Activated CD8-positive, alpha-beta T cell treated with anti-CD3 and anti-CD28 coated beads, Interleukin-2, amount 10 ng/mL, durations not matched to agents 7 days and 5 days (primary cell): ENCODE measurements around the gene CTSD. TPM values are rescaled to one million over a fixed set of nuclear protein-coding genes. Genes with fewer than 3 reads are reported as not detected.
A peak's percentile ranks its signal among the peaks of the same experiment; 100 is the strongest.

Experiments used
- ATAC-seq: fragments of 150-1000 bp; cut with Tn5 transposase; one replicate; pipeline ENCODE4 v1.10.0; 2021; ENCODE audit warnings: moderate library complexity
- CTCF ChIA-PET: fragments of 350-600 bp; sonication (Branson Sonifier 250); formaldehyde crosslinking; loops from one replicate; lab custom pipeline; 2021; ENCODE audit warnings: antibody characterized with exemption; lab: Charles Lee
- POLR2A ChIA-PET: fragments of 350-600 bp; sonication (Branson Sonifier 250); formaldehyde crosslinking; loops from one replicate; lab custom pipeline; 2021; ENCODE audit warnings: antibody characterized with exemption; lab: Charles Lee
- DNase-seq: peaks from one replicate; pipeline ENCODE4 v3.0.0-alpha.2; 2020
- H3K27ac Mint-ChIP-seq: one replicate; pipeline ENCODE4 v1.8.0; 2021; ENCODE audit warnings: mild to moderate bottlenecking, mixed read lengths
- H3K27me3 Mint-ChIP-seq: one replicate; pipeline ENCODE4 v1.8.0; 2021; ENCODE audit warnings: low read depth, mixed read lengths
- H3K36me3 Mint-ChIP-seq: one replicate; pipeline ENCODE4 v1.8.0; 2021; ENCODE audit warnings: low read depth, mixed read lengths
- H3K4me1 Mint-ChIP-seq: one replicate; pipeline ENCODE4 v1.8.0; 2021; ENCODE audit warnings: low read depth, mixed read lengths
- H3K4me3 Mint-ChIP-seq: one replicate; pipeline ENCODE4 v1.8.0; 2021; ENCODE audit warnings: mild to moderate bottlenecking, mixed read lengths
- H3K9me3 Mint-ChIP-seq: one replicate; pipeline ENCODE4 v1.8.0; 2022; ENCODE audit warnings: mixed read lengths; ENCODE audit not compliant: insufficient read depth
- total RNA-seq, 2 experiments: library from RNA; stranded (reverse); gene quantifications; one replicate each; pipeline ENCODE4 v1.2.3, GENCODE V29; 2021

CTSD gene
- total RNA-seq, 2 experiments from 2014 or later = 153 to 172 TPM

- POLR2A ChIA-PET = interaction anchor here (0.6 to 1.8 kb wide), 8 partner anchors 8 to 133 kb away, joined by 3 to 8 read pairs (median 4); no protein-coding TSS in a partner anchor
- peak; percentile 74 for ATAC-seq
- CTCF ChIA-PET = interaction anchor here (1.1 to 3.6 kb wide), 7 partner anchors 50 to 133 kb away, joined by 3 to 30 read pairs (median 4); no protein-coding TSS in a partner anchor
- Mint-ChIP-seq H3K9me3 (no peaks in the 10 kb centered on the region), H3K36me3 (peaks cover 63% of the 10 kb centered on the region), H3K4me1 (peaks cover 82% of the 10 kb centered on the region), H3K27me3 (no peaks in the 10 kb centered on the region), H3K4me3 (peak overlapping the region; percentile 78), H3K27ac (peak overlapping the region; percentile 96)
- DNase-seq = peak; percentile 85
Measured at GRCh38 chr11:1757861-1758610, 5.7 kb downstream of the CTSD start.

DNA sequence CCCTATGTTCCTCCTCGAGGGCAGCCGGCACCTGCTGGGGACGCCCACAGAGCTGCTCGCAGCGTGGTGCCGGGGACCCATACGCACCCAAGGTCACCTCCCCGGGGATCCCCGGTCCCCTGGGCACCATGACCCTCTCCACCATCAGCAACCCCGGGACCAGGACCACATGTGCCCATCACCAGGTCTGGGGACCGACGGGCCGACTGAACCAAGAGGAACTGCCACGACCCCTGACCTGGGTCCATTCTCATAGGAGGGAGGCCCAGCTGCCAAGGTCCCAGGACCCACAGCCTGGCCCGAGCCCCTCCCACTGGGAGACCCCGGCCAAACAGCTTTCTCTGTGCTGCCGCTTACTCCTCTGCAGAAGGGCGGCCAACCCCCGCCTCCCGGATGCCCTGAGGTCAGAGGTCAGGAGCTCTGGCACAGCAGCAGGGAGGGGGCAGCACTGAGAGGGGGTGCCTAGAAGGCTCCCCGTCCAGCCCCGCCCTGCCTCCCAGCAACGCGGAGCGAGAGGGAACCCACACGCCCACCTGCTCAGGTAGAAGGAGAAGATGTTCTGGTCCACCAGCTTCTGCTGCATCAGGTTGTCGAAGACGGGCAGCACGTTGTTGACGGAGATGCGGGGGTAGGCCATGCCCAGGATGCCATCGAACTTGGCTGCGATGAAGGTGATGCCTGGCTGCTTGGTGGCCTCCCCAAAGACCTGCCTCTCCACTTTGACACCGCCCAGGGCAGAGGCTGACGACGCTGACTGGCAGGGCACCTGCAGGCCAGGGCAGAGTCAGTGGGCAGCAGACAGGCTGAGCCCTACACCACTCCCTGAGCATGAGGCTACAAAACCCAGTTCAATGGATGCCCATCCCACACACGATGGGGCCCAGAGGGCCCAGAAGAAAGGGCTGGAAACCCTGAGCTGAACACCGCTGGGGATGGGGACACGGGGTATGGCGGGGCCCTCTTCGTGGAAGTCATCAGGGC is 6.6 kb downstream of the CTSD start:
- no peak for DNase-seq
- Mint-ChIP-seq H3K4me3 (peak overlapping the region; percentile 78), H3K4me1 (peaks cover 78% of the 10 kb centered on the region), H3K9me3 (no peaks in the 10 kb centered on the region), H3K27me3 (no peaks in the 10 kb centered on the region), H3K27ac (peak overlapping the region; percentile 96), H3K36me3 (peaks cover 59% of the 10 kb centered on the region)
- peak; percentile 7 for ATAC-seq
- CTCF ChIA-PET = interaction anchor here (0.7 to 3.6 kb wide), 8 partner anchors 49 to 134 kb away, joined by 3 to 30 read pairs (median 4); no protein-coding TSS in a partner anchor
- POLR2A ChIA-PET = interaction anchor here (0.9 to 1.8 kb wide), 7 partner anchors 8 to 63 kb away, joined by 3 to 8 read pairs (median 4); no protein-coding TSS in a partner anchor

- DNase-seq (no peak), ATAC-seq (no peak)
- POLR2A ChIA-PET = interaction anchor here (1.2 kb wide), 1 partner anchor 19 kb away, joined by 5 read pairs; no protein-coding TSS in a partner anchor
- Mint-ChIP-seq H3K36me3 (peaks cover 54% of the 10 kb centered on the region), H3K4me3 (peak overlapping the region; percentile 78), H3K9me3 (no peaks in the 10 kb centered on the region), H3K4me1 (peaks cover 72% of the 10 kb centered on the region), H3K27ac (peak overlapping the region; percentile 96), H3K27me3 (no peaks in the 10 kb centered on the region)
- CTCF ChIA-PET = interaction anchor here (3.6 kb wide), 1 partner anchor 62 kb away, joined by 30 read pairs; no protein-coding TSS in a partner anchor
Measured at GRCh38 chr11:1755692-1756561, 7.8 kb downstream of the CTSD start.

- Mint-ChIP-seq H3K27ac (peak overlapping the region; percentile 96), H3K27me3 (peaks cover 4% of the 10 kb centered on the region), H3K9me3 (no peaks in the 10 kb centered on the region), H3K4me1 (peaks cover 70% of the 10 kb centered on the region), H3K36me3 (peaks cover 51% of the 10 kb centered on the region), H3K4me3 (peak overlapping the region; percentile 78)
- ATAC-seq = no peak
- POLR2A ChIA-PET = interaction anchor here (1.2 kb wide), 1 partner anchor 18 kb away, joined by 5 read pairs; no protein-coding TSS in a partner anchor
- no peak for DNase-seq
- CTCF ChIA-PET = no interaction called here
Measured at GRCh38 chr11:1755344-1755691, 8.4 kb downstream of the CTSD start.

- POLR2A ChIA-PET = interaction anchor here (1.2 kb wide), 1 partner anchor 17 kb away, joined by 5 read pairs; no protein-coding TSS in a partner anchor
Measured at GRCh38 chr11:1754376-1755150, 9.2 kb downstream of the CTSD start.

DNA sequence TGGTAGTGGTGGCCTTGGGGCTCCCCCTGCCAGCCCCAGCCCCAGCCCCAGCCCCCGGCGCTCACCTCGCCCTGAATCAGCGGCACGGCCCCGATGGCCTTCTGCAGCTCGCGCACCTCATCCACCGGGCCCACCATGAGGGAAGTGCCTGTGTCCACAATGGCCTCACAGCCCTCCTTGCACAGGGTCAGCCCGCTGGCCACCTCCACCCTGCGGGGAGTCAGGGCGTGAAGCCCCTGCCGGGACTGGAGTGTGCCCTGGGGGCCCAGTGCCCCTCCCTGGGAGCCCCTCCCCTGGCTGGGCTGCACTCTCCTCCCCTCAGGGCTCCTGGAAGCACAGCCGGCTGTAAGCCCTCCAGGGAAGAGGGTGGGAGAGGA is 9.8 kb downstream of the CTSD start:
- Mint-ChIP-seq H3K36me3 (peaks cover 42% of the 10 kb centered on the region), H3K9me3 (no peaks in the 10 kb centered on the region), H3K27ac (no peak overlapping the region), H3K4me1 (peaks cover 66% of the 10 kb centered on the region), H3K4me3 (no peak overlapping the region), H3K27me3 (peaks cover 15% of the 10 kb centered on the region)
- ChIA-PET CTCF (no interaction called here), POLR2A (no interaction called here)
- ATAC-seq = no peak
- no peak for DNase-seq

More at GRCh38 chr11:1754376-1755150, 9.2 kb downstream of the CTSD start:
- Mint-ChIP-seq H3K36me3 (peaks cover 46% of the 10 kb centered on the region), H3K27me3 (peaks cover 12% of the 10 kb centered on the region), H3K4me1 (peaks cover 70% of the 10 kb centered on the region), H3K9me3 (no peaks in the 10 kb centered on the region), H3K4me3 (no peak overlapping the region), H3K27ac (peak overlapping the region; percentile 20)
- CTCF ChIA-PET = no interaction called here
- no peak for ATAC-seq
- DNase-seq = no peak

DNA sequence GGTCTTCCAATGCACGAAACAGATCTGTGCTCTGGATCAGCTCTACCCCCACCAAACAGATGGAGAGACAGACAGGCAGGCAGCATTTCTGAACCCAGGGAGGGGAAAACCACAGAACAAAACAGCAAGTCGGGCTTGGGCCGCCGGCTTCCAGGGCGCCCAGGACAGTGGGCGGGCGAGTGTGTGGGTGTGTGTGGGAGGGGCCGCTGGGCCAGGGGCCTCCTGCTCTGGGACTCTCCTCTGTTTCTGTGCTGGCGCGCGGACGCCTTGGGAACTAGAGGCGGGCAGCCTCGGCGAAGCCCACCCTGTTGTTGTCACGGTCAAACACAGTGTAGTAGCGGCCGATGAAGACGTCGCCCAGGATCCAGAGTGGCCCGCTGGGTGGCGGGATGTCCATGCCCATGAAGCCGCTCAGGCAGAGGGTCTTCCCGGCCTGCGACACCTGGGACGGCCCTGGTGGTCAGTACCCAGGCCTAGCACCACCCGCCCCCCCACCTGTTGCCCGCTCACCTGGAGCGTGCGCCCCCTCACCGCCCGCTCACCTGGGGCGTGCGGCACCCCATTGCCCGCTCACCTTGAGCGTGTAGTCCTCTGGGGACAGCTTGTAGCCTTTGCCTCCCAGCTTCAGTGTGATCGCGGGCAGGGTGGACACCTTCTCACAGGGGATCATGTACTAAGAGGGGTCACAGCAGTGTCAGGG is 10.3 kb downstream of the CTSD start:
- CTCF ChIA-PET = no interaction called here
- Mint-ChIP-seq H3K9me3 (no peaks in the 10 kb centered on the region), H3K4me3 (no peak overlapping the region), H3K27ac (peak overlapping the region; percentile 57), H3K27me3 (peaks cover 17% of the 10 kb centered on the region), H3K4me1 (peaks cover 62% of the 10 kb centered on the region), H3K36me3 (peaks cover 37% of the 10 kb centered on the region)
- POLR2A ChIA-PET = interaction anchor here (0.5 kb wide), 1 partner anchor 96 kb away, joined by 4 read pairs; no protein-coding TSS in a partner anchor
- ATAC-seq (no peak), DNase-seq (no peak)

DNA sequence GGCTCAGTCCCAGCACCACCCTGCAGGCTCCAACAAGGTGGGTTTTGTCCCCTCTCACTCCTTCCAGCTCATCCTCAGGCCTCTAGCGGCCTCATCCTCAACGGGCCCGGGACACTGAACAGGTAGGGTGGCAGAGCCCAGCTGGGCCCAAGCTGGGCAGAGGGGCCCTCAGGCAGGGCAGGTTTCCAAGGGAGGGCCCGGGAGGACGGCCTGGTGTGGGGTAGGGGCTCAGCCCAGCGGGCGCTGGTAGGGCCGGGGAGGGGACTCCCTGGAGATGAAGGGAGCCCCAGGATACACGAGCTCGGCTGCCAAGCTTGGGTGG is 10.9 kb downstream of the CTSD start:
- peaks cover 35% of the 10 kb centered on the region for H3K36me3 Mint-ChIP-seq
- peaks cover 20% of the 10 kb centered on the region for H3K27me3 Mint-ChIP-seq
- peaks cover 59% of the 10 kb centered on the region for H3K4me1 Mint-ChIP-seq
- no peak overlapping the region for H3K4me3 Mint-ChIP-seq
- DNase-seq (no peak), ATAC-seq (no peak)
- H3K9me3 Mint-ChIP-seq = no peaks in the 10 kb centered on the region
- H3K27ac Mint-ChIP-seq = peak overlapping the region; percentile 57
- ChIA-PET POLR2A (interaction anchor here (0.5 kb wide), 1 partner anchor 96 kb away, joined by 4 read pairs; no protein-coding TSS in a partner anchor), CTCF (no interaction called here)

DNA sequence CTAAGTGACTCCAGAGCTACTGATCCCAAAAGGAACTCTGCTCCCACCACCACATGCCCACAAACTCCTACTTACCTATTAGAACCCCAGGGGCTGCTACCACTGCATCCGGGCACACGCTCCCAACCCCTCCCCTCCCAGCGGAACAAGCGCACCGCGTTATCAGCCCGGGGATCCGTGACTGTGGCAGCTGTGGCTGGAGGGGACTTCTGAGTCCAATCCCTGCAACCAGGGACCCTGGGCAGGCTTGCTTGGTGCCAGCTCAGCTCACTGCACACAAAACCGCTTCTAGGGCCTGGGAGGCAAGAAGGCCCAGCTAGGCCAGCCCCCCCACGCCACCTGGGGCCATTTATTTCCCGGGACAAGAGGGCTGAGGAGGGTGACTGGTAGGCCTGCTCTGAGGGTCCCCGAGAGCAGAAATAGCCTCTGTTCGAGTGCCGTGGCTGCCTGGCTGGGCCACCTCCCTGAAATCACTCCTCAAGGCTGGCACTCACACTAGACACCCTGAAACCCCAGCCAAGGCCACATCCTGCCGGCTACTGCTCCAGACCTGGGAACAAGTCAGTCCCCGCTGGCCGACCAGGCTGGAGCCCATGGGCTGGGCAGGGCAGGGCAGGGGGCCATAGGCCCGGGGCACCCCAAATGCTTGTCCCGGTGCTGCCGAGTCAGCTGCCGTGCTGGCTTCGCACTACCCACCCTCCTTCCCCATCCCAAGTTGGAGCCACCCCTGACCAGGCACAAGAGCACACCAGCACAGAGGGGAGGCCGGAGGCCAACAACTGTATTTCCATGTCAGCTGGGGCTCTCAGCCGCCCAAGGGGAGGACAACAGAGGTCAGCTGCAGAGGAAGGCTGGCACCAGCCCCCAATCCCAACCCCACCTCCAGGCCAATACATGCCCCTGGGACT is 11.5 kb downstream of the CTSD start:
- DNase-seq (no peak), ATAC-seq (no peak)
- Mint-ChIP-seq H3K4me3 (no peak overlapping the region), H3K9me3 (no peaks in the 10 kb centered on the region), H3K4me1 (peaks cover 53% of the 10 kb centered on the region), H3K27me3 (peaks cover 20% of the 10 kb centered on the region), H3K27ac (no peak overlapping the region), H3K36me3 (peaks cover 29% of the 10 kb centered on the region)
- ChIA-PET CTCF (no interaction called here), POLR2A (interaction anchor here (0.6 kb wide), 1 partner anchor 129 kb away, joined by 3 read pairs; no protein-coding TSS in a partner anchor)
